H1 (cell line): ENCODE measurements around the gene AVPR2. TPM values are rescaled to one million over a fixed set of nuclear protein-coding genes. Genes with fewer than 3 reads are reported as not detected.

ENCODE experiments used
- CTCF ChIA-PET: fragments of 300-600 bp; sonication (Branson Sonifier 250); formaldehyde crosslinking; loops from one replicate; lab custom pipeline; 2021; ENCODE audit not compliant: partially characterized antibody; lab: Charles Lee
- POLR2A ChIA-PET: fragments of 300-600 bp; sonication (Branson Sonifier 250); formaldehyde crosslinking; loops from one replicate; lab custom pipeline; 2021; ENCODE audit warnings: inconsistent platforms; ENCODE audit not compliant: partially characterized antibody; lab: Charles Lee
- DNase-seq, 2 experiments: peaks; one replicate each; pipeline versions ENCODE4 v3.0.0 to v3.0.0-alpha.2; 2010 to 2022; ENCODE audit warnings: low spot score in 2 of 2, low read depth in 1 of 2, mixed read lengths in 1 of 2
- FAIRE-seq: peaks from 2 replicates; lab custom pipeline; 2011; peaks lifted over from hg19 to GRCh38; lab: Jason Lieb, UNC
- H2AFZ ChIP-seq: 2 replicates; pipeline ENCODE4 v1.8.1; 2012; ENCODE audit warnings: low read length, inconsistent platforms
- H2AK5ac ChIP-seq: 2 replicates; pipeline ENCODE4 v1.6.1; 2013; ENCODE audit warnings: low read depth, low read length
- H2BK120ac ChIP-seq: replicated peaks from 2 replicates; pipeline ENCODE3; 2013; ENCODE audit warnings: low read depth, low read length, inconsistent platforms
- H2BK12ac ChIP-seq: 2 replicates; pipeline ENCODE4 v1.6.1; 2013; ENCODE audit warnings: low read depth, low read length
- H2BK15ac ChIP-seq: 2 replicates; pipeline ENCODE4 v1.6.1; 2013; ENCODE audit warnings: low read length
- H2BK20ac ChIP-seq: 2 replicates; pipeline ENCODE4 v1.6.1; 2013; ENCODE audit warnings: low read length
- H2BK5ac ChIP-seq: 2 replicates; pipeline ENCODE4 v1.6.1; 2013; ENCODE audit warnings: low read depth, low read length
- H3K14ac ChIP-seq: 2 replicates; pipeline ENCODE4 v1.6.1; 2013; ENCODE audit warnings: inconsistent platforms; ENCODE audit not compliant: insufficient read length
- H3K18ac ChIP-seq: 2 replicates; pipeline ENCODE4 v1.6.1; 2013; ENCODE audit warnings: low read length; ENCODE audit errors: extremely low read depth
- H3K23ac ChIP-seq: 2 replicates; pipeline ENCODE4 v1.6.1; 2013; ENCODE audit warnings: inconsistent platforms; ENCODE audit not compliant: insufficient read length
- H3K23me2 ChIP-seq: 2 replicates; pipeline ENCODE4 v1.6.1; 2013; ENCODE audit warnings: low read depth, low read length
- H3K27ac ChIP-seq: 2 replicates; pipeline ENCODE4 v1.6.1; 2011; ENCODE audit warnings: low read depth, low read length, inconsistent platforms
- H3K27me3 ChIP-seq, 4 experiments: replicated peaks in 1 of 4; 1 replicate in 1 of 4; 2 replicates in 3 of 4; pipeline versions ENCODE4 v1.6.1 to v1.8.1; 2011 to 2013; ENCODE audit warnings: low read length in 3 of 4, mild to moderate bottlenecking in 3 of 4, inconsistent platforms in 2 of 4, mixed read lengths in 2 of 4, moderate library complexity in 1 of 4; ENCODE audit not compliant: control insufficient read depth in 3 of 4, insufficient read depth in 3 of 4; ENCODE audit errors: extremely low read depth in 1 of 4
- H3K36me3 ChIP-seq, 4 experiments: 2 replicates each; pipeline versions ENCODE4 v1.6.1 to v1.8.1; 2011 to 2013; ENCODE audit warnings: mild to moderate bottlenecking in 4 of 4, low read length in 3 of 4, moderate library complexity in 2 of 4, control low read depth in 1 of 4, inconsistent platforms in 1 of 4; ENCODE audit not compliant: insufficient read depth in 4 of 4, control insufficient read depth in 2 of 4
- H3K4ac ChIP-seq: replicated peaks from 2 replicates; pipeline ENCODE3; 2013; ENCODE audit warnings: low read length, low read depth, mixed read lengths, inconsistent platforms; ENCODE audit not compliant: insufficient read length
- H3K4me1 ChIP-seq, 4 experiments: replicated peaks in 1 of 4; 1 replicate in 1 of 4; 2 replicates in 3 of 4; pipeline versions ENCODE4 v1.6.1 to v1.8.1; 2011 to 2013; ENCODE audit warnings: low read length in 3 of 4, inconsistent platforms in 2 of 4, mixed read lengths in 1 of 4; ENCODE audit not compliant: insufficient read depth in 4 of 4, control insufficient read depth in 3 of 4
- H3K4me2 ChIP-seq, 2 experiments: 2 replicates each; pipeline versions ENCODE4 v1.6.1 to v1.8.1; 2011 to 2013; ENCODE audit warnings: low read depth in 2 of 2, low read length in 2 of 2, control low read depth in 1 of 2, inconsistent platforms in 1 of 2, mild to moderate bottlenecking in 1 of 2; ENCODE audit not compliant: insufficient read depth in 1 of 2
- H3K4me3 ChIP-seq, 4 experiments: fragments of 200-600, 300-600 bp in 1 of 4; sonication (generic), shearing (Covaris generic), sonication (Bioruptor Twin) in 1 of 4; 2 replicates each; pipeline versions ENCODE4 v1.5.1 to v1.8.1; 2011 to 2016; ENCODE audit warnings: low read length in 4 of 4, low read depth in 3 of 4, control low read depth in 2 of 4, inconsistent platforms in 2 of 4, mild to moderate bottlenecking in 2 of 4, mixed read lengths in 1 of 4, moderate library complexity in 1 of 4; ENCODE audit not compliant: insufficient read depth in 2 of 4; ENCODE audit errors: extremely low read depth in 1 of 4
- H3K56ac ChIP-seq: replicated peaks from 2 replicates; pipeline ENCODE3; 2013; ENCODE audit warnings: low read depth, mild to moderate bottlenecking, mixed read lengths, low read length, inconsistent platforms; ENCODE audit not compliant: insufficient read length
- H3K79me1 ChIP-seq: 2 replicates; pipeline ENCODE4 v1.6.1; 2013; ENCODE audit warnings: low read depth, low read length, control low read depth
- H3K79me2 ChIP-seq, 2 experiments: 2 replicates each; pipeline versions ENCODE4 v1.6.1 to v1.8.1; 2012 to 2013; ENCODE audit warnings: low read length in 2 of 2, mild to moderate bottlenecking in 2 of 2, inconsistent platforms in 1 of 2; ENCODE audit not compliant: insufficient read depth in 2 of 2, control insufficient read depth in 1 of 2
- H3K9ac ChIP-seq, 4 experiments: replicated peaks in 1 of 4; 1 replicate in 1 of 4; 2 replicates in 3 of 4; pipeline versions ENCODE4 v1.6.1 to v1.8.1; 2011 to 2013; ENCODE audit warnings: low read depth in 3 of 4, low read length in 3 of 4, control low read depth in 2 of 4, mild to moderate bottlenecking in 2 of 4, moderate library complexity in 2 of 4, inconsistent platforms in 1 of 4; ENCODE audit errors: extremely low read depth in 1 of 4
- H3K9me3 ChIP-seq, 2 experiments: 2 replicates each; pipeline versions ENCODE4 v1.6.1 to v1.8.1; 2012 to 2013; ENCODE audit warnings: mild to moderate bottlenecking in 2 of 2, moderate library complexity in 2 of 2, control low read depth in 1 of 2, inconsistent platforms in 1 of 2, low read depth in 1 of 2, low read length in 1 of 2, mixed read lengths in 1 of 2; ENCODE audit not compliant: insufficient read depth in 2 of 2
- H4K20me1 ChIP-seq, 2 experiments: replicated peaks in 1 of 2; 2 replicates each; pipeline versions ENCODE3 to v1.8.1; 2011 to 2013; ENCODE audit warnings: inconsistent platforms in 2 of 2, low read length in 2 of 2, mild to moderate bottlenecking in 1 of 2; ENCODE audit not compliant: insufficient read depth in 2 of 2, control insufficient read depth in 1 of 2
- H4K5ac ChIP-seq: 2 replicates; pipeline ENCODE4 v1.6.1; 2013; ENCODE audit warnings: low read length, low read depth, mixed read lengths, inconsistent platforms; ENCODE audit not compliant: insufficient read length
- H4K8ac ChIP-seq: 2 replicates; pipeline ENCODE4 v1.8.0; 2013; ENCODE audit warnings: mild to moderate bottlenecking, moderate library complexity, low read length, inconsistent platforms; ENCODE audit not compliant: insufficient read depth; ENCODE audit errors: extremely low read depth
- H4K91ac ChIP-seq: replicated peaks from 2 replicates; pipeline ENCODE3; 2013; ENCODE audit warnings: low read length, mixed read lengths, inconsistent platforms; ENCODE audit not compliant: insufficient read length
- POLR2AphosphoS5 ChIP-seq: IDR thresholded peaks from 2 replicates; pipeline ENCODE4 v1.6.1; 2011; ENCODE audit warnings: low read depth, low read length
- SIN3A ChIP-seq, 2 experiments: IDR thresholded peaks in 1 of 2; conservative IDR thresholded peaks in 1 of 2; 2 replicates each; pipeline ENCODE4 v1.6.1; 2011 to 2012; ENCODE audit warnings: low read length in 2 of 2, improper control_type of control experiment in 1 of 2, low read depth in 1 of 2, mild to moderate bottlenecking in 1 of 2
- SIX5 ChIP-seq: IDR thresholded peaks from 2 replicates; pipeline ENCODE4 v1.6.1; 2011; ENCODE audit warnings: mild to moderate bottlenecking, low read depth, low read length
- SP1 ChIP-seq: IDR thresholded peaks from 2 replicates; pipeline ENCODE4 v1.6.1; 2011; ENCODE audit warnings: low read depth, low read length
- SP4 ChIP-seq: IDR thresholded peaks from 2 replicates; pipeline ENCODE4 v1.6.1; 2012; ENCODE audit warnings: low read length, inconsistent platforms
- SRF ChIP-seq: IDR thresholded peaks from 2 replicates; pipeline ENCODE4 v1.6.1; 2011; ENCODE audit warnings: mild to moderate bottlenecking, low read depth, low read length, moderate library complexity
- YY1 ChIP-seq: IDR thresholded peaks from 2 replicates; pipeline ENCODE4 v1.6.1; 2011; ENCODE audit warnings: low read depth, mild to moderate bottlenecking, low read length
- WGBS, 2 experiments: shearing (Covaris generic) in 1 of 2; methylation state at CpG; one replicate each; pipeline versions ENCODE4 v1.1.6 to v1.1.7; 2013 to 2015; ENCODE audit warnings: low lambda C conversion rate in 2 of 2, mixed read lengths in 2 of 2, inconsistent platforms in 1 of 2, low coverage in 1 of 2, missing lambda C conversion rate in 1 of 2; ENCODE audit not compliant: insufficient replicate concordance in 2 of 2, insufficient coverage in 1 of 2, insufficient read length in 1 of 2; ENCODE audit errors: extremely low coverage in 1 of 2, missing lambda C conversion rate in 1 of 2; 5-methylcytosine and 5-hydroxymethylcytosine counted together
- polyA plus RNA-seq, 7 experiments: library from polyadenylated mRNA; depleted of rRNA in 3 of 7; stranded (reverse) in 5 of 7; unstranded in 2 of 7; fragments of >200 nt in 5 of 7; fragments of 200-250 nt in 2 of 7; gene quantifications; 1 replicate in 5 of 7; 2 replicates in 1 of 7; 4 replicates in 1 of 7; pipeline versions ENCODE4 v1.2.1 to v1.2.3, GENCODE V29; 2011 to 2013; ENCODE audit warnings: missing spikeins in 2 of 7, mixed read lengths in 2 of 7
- total RNA-seq: library from RNA; stranded (reverse); fragmentation: NEBNext Ultra II Directional; extraction: Animal tissue kit (Norgen Biotek cat#: 25700); gene quantifications from 2 replicates; pipeline ENCODE4 v1.2.1, GENCODE V29; 2021
- TF ChIP-seq, protein P1 (sequence below), 3 experiments: IDR thresholded peaks; 1 replicate in 2 of 3; 2 replicates in 1 of 3; pipeline versions ENCODE4 v1.5.1 to v1.6.1; 2011; ENCODE audit warnings: low read length in 3 of 3, mild to moderate bottlenecking in 3 of 3, inconsistent platforms in 2 of 3, low read depth in 1 of 3, moderate library complexity in 1 of 3; ENCODE audit not compliant: insufficient read depth in 1 of 3; ENCODE audit errors: control extremely low read depth in 1 of 3

AVPR2 gene
- total and polyA plus RNA-seq, 2 of the 8 experiments (the other 6 are each of a cell fraction or from before 2014, with no cell fraction given), result 0.09 TPM; not detected in 1

DNA sequence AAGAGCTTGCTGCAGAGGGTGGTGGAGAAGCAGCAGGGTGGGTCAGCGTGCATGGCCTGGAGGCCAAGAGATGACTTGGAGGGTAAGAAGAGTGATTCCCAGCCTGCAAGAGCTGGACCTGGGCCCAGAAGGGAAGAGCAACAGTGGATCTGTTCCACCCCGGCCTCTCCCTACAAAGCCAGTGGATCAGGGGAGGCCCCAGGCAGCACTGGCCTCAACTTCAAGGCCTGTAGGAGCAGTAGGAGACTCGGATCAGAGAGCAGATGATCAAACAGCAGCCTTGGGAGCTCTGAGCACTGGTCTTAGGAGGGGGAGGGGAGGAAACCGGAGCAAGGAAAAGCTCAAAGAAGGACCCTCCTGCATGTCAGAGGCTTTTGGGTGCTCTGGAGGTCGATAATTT is 26.1 kb upstream of the AVPR2 start:
- peak overlapping the region in 1 of 4 experiments; percentile 51; a peak in 1 of 8 replicates for H3K4me3 ChIP-seq
- no peak for TF ChIP-seq SIX5
- TF ChIP-seq POLR2AphosphoS5, result no peak
- no peak for TF ChIP-seq SP1
- no peak for TF ChIP-seq YY1
- TF ChIP-seq SP4, result no peak
- TF ChIP-seq SIN3A (conservative IDR thresholded peaks at IDR 0.05 in 1 of 2, IDR thresholded peaks at IDR 0.05 in 1 of 2; ENCODE audit: low read depth in 1 of 2, low read length in 2 of 2), result no peak
- TF ChIP-seq SRF, result no peak
- TF ChIP-seq, protein P1, sequence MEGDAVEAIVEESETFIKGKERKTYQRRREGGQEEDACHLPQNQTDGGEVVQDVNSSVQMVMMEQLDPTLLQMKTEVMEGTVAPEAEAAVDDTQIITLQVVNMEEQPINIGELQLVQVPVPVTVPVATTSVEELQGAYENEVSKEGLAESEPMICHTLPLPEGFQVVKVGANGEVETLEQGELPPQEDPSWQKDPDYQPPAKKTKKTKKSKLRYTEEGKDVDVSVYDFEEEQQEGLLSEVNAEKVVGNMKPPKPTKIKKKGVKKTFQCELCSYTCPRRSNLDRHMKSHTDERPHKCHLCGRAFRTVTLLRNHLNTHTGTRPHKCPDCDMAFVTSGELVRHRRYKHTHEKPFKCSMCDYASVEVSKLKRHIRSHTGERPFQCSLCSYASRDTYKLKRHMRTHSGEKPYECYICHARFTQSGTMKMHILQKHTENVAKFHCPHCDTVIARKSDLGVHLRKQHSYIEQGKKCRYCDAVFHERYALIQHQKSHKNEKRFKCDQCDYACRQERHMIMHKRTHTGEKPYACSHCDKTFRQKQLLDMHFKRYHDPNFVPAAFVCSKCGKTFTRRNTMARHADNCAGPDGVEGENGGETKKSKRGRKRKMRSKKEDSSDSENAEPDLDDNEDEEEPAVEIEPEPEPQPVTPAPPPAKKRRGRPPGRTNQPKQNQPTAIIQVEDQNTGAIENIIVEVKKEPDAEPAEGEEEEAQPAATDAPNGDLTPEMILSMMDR (IDR thresholded peaks at IDR 0.05; ENCODE audit: control extremely low read depth in 1 of 3, insufficient read depth in 1 of 3, low read depth in 1 of 3, low read length in 3 of 3), result no peak
- TF ChIP-seq, all 59 proteins: peak for 0
- 45% methylated on average over 5 of the region's 5 CpGs; no CpG with 5 or more reads in 1 of the 2 experiments for WGBS, 2 experiments
- Histone ChIP-seq H2BK20ac (no peak overlapping the region), H3K9me3 (no peaks in the 10 kb centered on the region), H3K4me2 (peak overlapping the region; percentile 49 to 81), H3K79me2 (no peaks in the 10 kb centered on the region), H2BK15ac (0 out of 2 replicates have a peak overlapping the region, but pooled peaks have one; percentile 53), H3K56ac (no peak overlapping the region), H3K36me3 (no peaks in the 10 kb centered on the region), H3K23ac (no peak overlapping the region), H4K20me1 (peaks cover 2 to 12% of the 10 kb centered on the region in 2 experiments), H3K9ac (no peak overlapping the region), H2AFZ (no peak overlapping the region), H3K79me1 (no peaks in the 10 kb centered on the region), H3K14ac (no peak overlapping the region), H4K91ac (peak overlapping the region; percentile 54), H2BK120ac (no peak overlapping the region), H3K23me2 (no peaks in the 10 kb centered on the region), H2AK5ac (0 out of 2 replicates have a peak overlapping the region, but pooled peaks have one; percentile 8), H3K4me1 (peaks cover 7 to 53% (median 29%) of the 10 kb centered on the region in 4 experiments), H3K27ac (no peak overlapping the region), H4K8ac (no peak overlapping the region; the same call in 1 of the 2 replicates), H3K4ac (no peak overlapping the region), H3K18ac (peak overlapping the region; percentile 19; the same call in 1 of the 2 replicates), H2BK12ac (peak overlapping the region; percentile 33; the same call in 1 of the 2 replicates), H4K5ac (no peak overlapping the region), H3K27me3 (no peaks in the 10 kb centered on the region; a peak in 1 of 7 replicates), H2BK5ac (peak overlapping the region; percentile 16; the same call in 1 of the 2 replicates)
- POLR2A ChIA-PET, result interaction anchor here (0.7 to 2.0 kb wide), 5 partner anchors 12 to 57 kb away, joined by 3 to 6 read pairs (median 4); partner anchors contain the start of gene ARHGAP4
- no peak for DNase-seq
- no peak for FAIRE-seq
- CTCF ChIA-PET, result interaction anchor here (0.6 to 2.5 kb wide), 10 partner anchors 8 to 112 kb away, joined by 3 to 9 read pairs (median 3); no protein-coding TSS in a partner anchor
